Endothelial cell of umbilical vein (primary cell): ENCODE measurements around the gene MFAP1.

ENCODE experiments used
- CTCF ChIP-seq, 2 donors: IDR thresholded peaks; 1 replicate in 1 of 2; 2 replicates in 1 of 2; pipeline ENCODE4 v1.5.1; 2011; ENCODE audit warnings: low read length in 2 of 2, mild to moderate bottlenecking in 2 of 2, moderate library complexity in 2 of 2, control low read depth in 1 of 2, inconsistent platforms in 1 of 2, low read depth in 1 of 2; ENCODE audit not compliant: insufficient read depth in 1 of 2; ENCODE audit errors: extremely low read depth in 1 of 2
- GATA2 ChIP-seq: IDR thresholded peaks from 2 replicates; pipeline ENCODE4 v1.7.0; 2011; ENCODE audit warnings: low read depth, mild to moderate bottlenecking, moderate library complexity, mixed read lengths, low read length; ENCODE audit not compliant: insufficient read length, insufficient read depth
- POLR2AphosphoS5 ChIP-seq: IDR thresholded peaks from 2 replicates; pipeline ENCODE4 v1.6.1; 2012; ENCODE audit warnings: low read depth, mild to moderate bottlenecking, control low read depth, low read length, moderate library complexity; ENCODE audit not compliant: insufficient read depth

- TF ChIP-seq CTCF (IDR thresholded peaks at IDR 0.05; ENCODE audit: extremely low read depth in 1 of 2, insufficient read depth in 1 of 2, low read depth in 1 of 2, low read length in 2 of 2) (no peak), GATA2 (no peak), POLR2AphosphoS5 (no peak)
Measured at GRCh38 chr15:43826029-43826507, 1.6 kb upstream of the MFAP1 start.
